Urinary bladder (tissue), 4 donors: Measurements from ENCODE around the gene COMMD1. TPM values are rescaled to one million over a fixed set of nuclear protein-coding genes. Genes with fewer than 3 reads are reported as not detected.
A peak's percentile ranks its signal among the peaks of the same experiment; 100 is the strongest.
"Not testable (repeated sequence)": the region's sequence is repeated elsewhere in the genome, so short reads cannot be mapped to it uniquely, and the experiment has no call there.

ENCODE experiments used
- DNase-seq: peaks from one replicate; pipeline ENCODE4 v3.0.0-alpha.2; 2015; ENCODE audit errors: extremely low spot score
- H3K27ac ChIP-seq: one replicate; pipeline ENCODE4 v1.5.1; 2013; ENCODE audit warnings: low read depth, mild to moderate bottlenecking, moderate library complexity
- H3K36me3 ChIP-seq: one replicate; pipeline ENCODE4 v1.6.1; 2013; ENCODE audit warnings: mild to moderate bottlenecking, moderate library complexity; ENCODE audit not compliant: insufficient read depth
- H3K4me1 ChIP-seq: one replicate; pipeline ENCODE4 v1.6.1; 2013; ENCODE audit warnings: mild to moderate bottlenecking, moderate library complexity; ENCODE audit not compliant: insufficient read depth
- H3K4me3 ChIP-seq: one replicate; pipeline ENCODE4 v1.5.1; 2013; ENCODE audit warnings: low read depth, low read length
- WGBS: extraction: QIAGEN DNeasy Blood & Tissue Kit; methylation state at CpG from one replicate; pipeline ENCODE4 v1.1.7; 2013; 5-methylcytosine and 5-hydroxymethylcytosine counted together
- polyA plus RNA-seq: library from polyadenylated mRNA; stranded (reverse); fragments of 200-250 nt; gene quantifications from one replicate; pipeline ENCODE4 v1.2.3, GENCODE V29; 2013
- total RNA-seq: library from RNA; depleted of rRNA; stranded (reverse); fragments of >200 nt; gene quantifications from one replicate; pipeline ENCODE4 v1.2.3, GENCODE V29; 2014
- donor health status: healthy with polysubstance abuse.
- donor health status: healthy.

Gene COMMD1
- total RNA-seq (49.1 TPM), polyA plus RNA-seq (43.2 TPM)

DNA sequence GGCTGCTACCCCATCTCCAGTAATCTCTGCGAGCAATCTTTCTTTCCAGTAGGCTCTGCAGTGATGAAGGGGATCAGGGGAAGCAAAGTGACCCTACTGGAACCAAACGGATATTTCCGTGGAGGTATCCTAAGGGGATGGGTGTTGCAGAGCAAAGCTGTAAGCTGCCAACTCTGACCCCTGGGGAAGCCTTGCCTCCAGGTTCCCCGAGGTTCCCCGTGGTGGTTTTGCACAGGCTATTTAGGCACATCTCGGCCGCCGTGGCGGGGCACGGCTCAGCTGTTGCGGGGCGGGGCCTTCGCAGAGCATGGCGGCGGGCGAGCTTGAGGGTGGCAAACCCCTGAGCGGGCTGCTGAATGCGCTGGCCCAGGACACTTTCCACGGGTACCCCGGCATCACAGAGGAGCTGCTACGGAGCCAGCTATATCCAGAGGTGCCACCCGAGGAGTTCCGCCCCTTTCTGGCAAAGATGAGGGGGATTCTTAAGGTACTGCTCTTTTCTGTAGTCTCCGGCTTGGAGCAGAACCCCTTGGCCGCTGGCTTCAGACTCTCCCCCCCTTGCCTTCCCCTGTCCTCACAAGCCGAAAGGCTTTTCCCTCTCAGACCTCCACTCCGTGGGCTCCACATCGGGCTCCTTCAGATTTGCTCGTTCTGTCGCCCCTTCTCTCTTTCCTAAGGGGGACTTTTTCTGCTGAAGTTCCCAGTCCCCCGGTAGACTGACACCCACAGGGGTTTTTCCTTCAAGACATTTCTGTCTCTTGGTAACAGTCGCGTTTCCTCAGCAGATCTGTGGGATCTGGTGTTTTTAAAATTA is at the start of gene COMMD1:
Gene COMMD1 (plus strand): TSS at position 303 of the 814 bp plus-strand sequence. CDS start 5 bp downstream, at position 308.
- Histone ChIP-seq H3K4me1 (no peaks in the 10 kb centered on the region), H3K4me3 (peak within 1 kb of the TSS; percentile 84), H3K36me3 (no peaks in the 10 kb centered on the region), H3K27ac (peak within 1 kb of the TSS; percentile 49)
- peak; percentile 36 for DNase-seq
- WGBS = under 1% methylated on average over 33 of the region's 33 CpGs

GRCh38 chr2:61857224-61857623 is 48.2 kb upstream of the COMMD1 start:
- no peaks in the 10 kb centered on the region for H3K4me1 ChIP-seq
- H3K27ac ChIP-seq = no peak overlapping the region
- no peak overlapping the region for H3K4me3 ChIP-seq
- 68% methylated on average over 3 of the region's 3 CpGs for WGBS
- no peaks in the 10 kb centered on the region for H3K36me3 ChIP-seq
- no peak for DNase-seq

- H3K4me3 ChIP-seq = no peak overlapping the region
- DNase-seq = no peak
- no peak overlapping the region for H3K27ac ChIP-seq
- H3K4me1 ChIP-seq = no peaks in the 10 kb centered on the region
- H3K36me3 ChIP-seq = no peaks in the 10 kb centered on the region
- WGBS = 97% methylated on average over 5 of the region's 5 CpGs
Observed at GRCh38 chr2:61862085-61862484, 43.4 kb upstream of the COMMD1 start.

DNA sequence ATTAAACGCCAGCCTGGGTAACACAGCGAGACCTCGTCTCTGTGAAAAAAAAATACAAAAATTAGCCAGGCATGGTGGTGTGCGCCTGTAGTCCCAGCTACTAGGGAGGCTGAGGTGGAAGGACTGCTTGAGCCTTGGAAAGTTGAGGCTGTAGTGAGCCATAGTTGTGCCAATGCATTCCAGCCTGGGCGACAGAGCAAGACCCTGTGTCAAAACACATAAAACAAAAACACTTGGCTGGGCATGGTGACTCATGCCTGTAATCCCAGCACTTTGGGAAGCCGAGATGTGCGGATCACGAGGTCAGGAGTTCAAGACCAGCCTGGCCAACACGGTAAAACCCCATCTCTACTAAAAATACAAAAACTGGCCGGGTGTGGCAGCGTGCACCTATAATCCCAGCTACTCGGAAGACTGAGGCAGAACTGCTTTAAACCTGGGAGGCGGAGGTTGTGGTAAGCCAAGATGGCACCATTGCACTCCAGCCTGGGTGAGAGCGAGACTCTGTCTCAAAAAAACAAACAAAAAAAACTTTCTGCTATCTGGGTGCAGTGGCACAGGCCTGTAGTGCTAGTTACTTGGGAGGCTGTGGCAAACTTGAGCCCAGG is 38.9 kb upstream of the COMMD1 start:
- H3K4me3 ChIP-seq, DNase-seq: not testable (repeated sequence)
- 96% methylated on average over 14 of the region's 14 CpGs for WGBS

GRCh38 chr2:61876400-61876799 is 29.1 kb upstream of the COMMD1 start:
- H3K4me1 ChIP-seq = no peaks in the 10 kb centered on the region
- H3K4me3 ChIP-seq = no peak overlapping the region
- no peak for DNase-seq
- H3K27ac ChIP-seq = no peak overlapping the region
- H3K36me3 ChIP-seq = peaks cover 10% of the 10 kb centered on the region
- WGBS = 92% methylated on average over 1 of the region's 1 CpG

More for the DNA sequence above, 38.9 kb upstream of the COMMD1 start:
- H3K4me1 ChIP-seq, H3K27ac ChIP-seq, H3K36me3 ChIP-seq: not testable (repeated sequence)

GRCh38 chr2:61877571-61878245 is 27.8 kb upstream of the COMMD1 start:
- WGBS = 91% methylated on average over 4 of the region's 4 CpGs
- no peak overlapping the region for H3K4me3 ChIP-seq
- DNase-seq = no peak

DNA sequence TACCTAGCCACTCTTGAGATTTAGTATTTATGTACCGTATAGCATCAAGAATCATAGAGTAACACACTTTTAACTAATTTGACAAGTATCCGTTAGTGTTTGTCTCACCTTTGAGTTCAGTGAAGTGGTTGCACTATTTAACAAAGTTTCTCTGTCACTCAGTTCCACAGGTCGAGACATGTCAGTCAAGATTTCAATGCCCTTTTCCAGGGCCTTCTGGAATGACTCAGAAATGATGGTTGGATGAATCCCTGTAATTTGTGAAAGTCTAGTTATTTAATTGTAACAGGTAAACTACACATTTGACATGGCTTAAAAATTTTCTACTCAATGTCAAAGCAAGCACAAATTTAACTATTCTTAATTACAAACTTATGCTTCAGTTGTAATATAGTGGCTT is 26.7 kb upstream of the COMMD1 start:
- Histone ChIP-seq H3K27ac (no peak overlapping the region), H3K4me3 (no peak overlapping the region), H3K36me3 (peaks cover 12% of the 10 kb centered on the region), H3K4me1 (no peaks in the 10 kb centered on the region)
- WGBS = 96% methylated on average over 3 of the region's 3 CpGs
- DNase-seq = no peak

More at GRCh38 chr2:61877571-61878245, 27.8 kb upstream of the COMMD1 start:
- Histone ChIP-seq H3K36me3 (peaks cover 7% of the 10 kb centered on the region), H3K27ac (no peak overlapping the region), H3K4me1 (no peaks in the 10 kb centered on the region)

DNA sequence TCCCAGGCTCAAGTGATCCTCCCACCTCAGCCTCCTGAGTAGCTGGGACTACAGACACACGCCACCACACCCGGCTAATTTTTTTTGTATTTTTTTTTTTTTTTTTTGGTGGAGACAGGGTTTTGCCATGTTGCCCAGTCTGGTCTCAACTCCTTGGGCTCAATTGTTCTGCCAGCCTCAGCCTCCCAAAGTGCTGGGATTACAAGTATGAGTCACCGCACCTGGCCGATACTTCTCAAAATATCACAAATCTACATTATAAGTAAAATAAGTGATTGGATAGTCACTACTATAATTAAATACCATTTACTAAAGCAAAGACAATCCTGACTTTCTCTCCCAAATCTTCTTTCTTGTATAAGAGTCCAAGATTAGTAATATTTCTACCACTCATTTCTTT is 26.1 kb upstream of the COMMD1 start:
- WGBS = 94% methylated on average over 4 of the region's 4 CpGs
- H3K36me3 ChIP-seq = peaks cover 11% of the 10 kb centered on the region
- H3K27ac ChIP-seq, DNase-seq, H3K4me3 ChIP-seq, H3K4me1 ChIP-seq: not testable (repeated sequence)

GRCh38 chr2:61882850-61883249 is 22.6 kb upstream of the COMMD1 start:
- no peak overlapping the region for H3K4me3 ChIP-seq
- no peak for DNase-seq
- WGBS = 89% methylated on average over 5 of the region's 5 CpGs
- no peaks in the 10 kb centered on the region for H3K4me1 ChIP-seq
- peaks cover 11% of the 10 kb centered on the region for H3K36me3 ChIP-seq
- no peak overlapping the region for H3K27ac ChIP-seq

GRCh38 chr2:61885896-61886603 is 19.4 kb upstream of the COMMD1 start:
- H3K36me3 ChIP-seq = peaks cover 6% of the 10 kb centered on the region
- no peak overlapping the region for H3K27ac ChIP-seq
- WGBS = 88% methylated on average over 18 of the region's 18 CpGs
- H3K4me1 ChIP-seq = no peaks in the 10 kb centered on the region
- H3K4me3 ChIP-seq = no peak overlapping the region
- DNase-seq = no peak

DNA sequence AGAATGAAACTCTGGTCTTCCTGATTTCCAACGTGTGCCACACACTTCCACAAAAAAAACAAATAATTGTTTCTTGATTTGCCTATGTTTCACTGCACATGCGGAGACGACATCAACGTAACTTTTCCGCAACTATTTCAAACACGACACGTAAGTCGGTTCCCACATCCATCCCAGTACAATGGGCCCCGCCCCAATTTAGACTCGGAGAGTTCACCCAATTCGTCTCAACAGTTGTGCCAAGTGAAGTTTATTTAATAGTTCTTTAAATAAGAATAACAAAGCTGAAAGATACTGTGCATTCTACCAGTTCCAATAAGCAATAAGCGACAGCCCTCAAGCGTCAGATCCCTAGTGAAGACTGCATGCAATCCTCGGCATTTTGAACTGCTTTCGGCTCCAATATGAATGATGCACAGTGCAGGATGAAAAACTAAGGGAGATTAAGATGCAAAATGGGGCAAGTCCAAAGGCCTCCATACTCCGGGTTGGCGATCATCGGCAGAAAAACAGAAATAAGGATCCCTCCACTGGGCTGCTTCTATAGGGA is 17.7 kb upstream of the COMMD1 start:
- WGBS = under 1% methylated on average over 18 of the region's 18 CpGs
- DNase-seq = no peak
- H3K4me3 ChIP-seq = peak overlapping the region; percentile 84

DNA sequence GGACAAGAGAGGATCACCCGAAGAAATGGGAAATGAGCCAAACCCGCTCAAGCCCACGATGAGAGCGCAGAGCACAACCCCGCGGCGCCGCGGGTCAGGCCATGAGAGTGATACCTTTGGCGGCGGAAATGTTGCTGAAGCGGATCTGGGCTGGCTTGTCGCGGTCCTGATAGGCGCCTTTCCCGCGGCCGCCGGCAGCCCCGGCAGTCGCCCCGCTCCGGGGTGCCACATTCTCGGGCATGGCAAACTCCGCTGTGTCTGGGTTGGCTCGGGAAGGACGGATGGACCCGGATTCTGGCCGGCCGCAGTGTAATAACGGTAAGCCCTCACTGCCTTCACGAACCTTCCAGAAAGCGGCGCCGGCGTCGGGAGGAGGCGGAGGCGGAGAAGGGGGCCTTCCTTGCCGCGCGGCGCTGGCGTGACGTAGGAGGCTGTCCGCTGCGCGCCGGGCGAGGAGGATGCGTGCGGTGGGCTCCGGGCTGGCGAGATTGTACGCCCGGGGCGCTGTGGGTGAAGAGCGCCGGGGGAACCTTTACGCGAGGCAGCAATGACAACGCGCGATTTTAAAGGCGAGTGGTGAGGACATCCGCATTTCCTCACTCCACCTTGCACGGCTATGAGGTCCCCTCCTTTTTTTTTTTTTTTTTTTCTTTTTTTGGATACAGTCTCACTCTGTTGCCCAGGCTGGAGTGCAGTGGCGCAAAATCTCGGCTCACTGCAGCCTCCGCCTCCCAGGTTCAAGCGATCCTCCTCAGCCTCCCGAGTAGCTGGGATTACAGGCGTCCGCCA is 17.0 kb upstream of the COMMD1 start, which contains the start of gene CCT4:
Gene CCT4 (minus strand): TSS at position 390 of the 789 bp plus-strand sequence. CDS start 149 bp downstream, at position 241.
- H3K36me3 ChIP-seq = no peaks in the 10 kb centered on the region
- DNase-seq = peak; percentile 56
- H3K4me1 ChIP-seq = no peaks in the 10 kb centered on the region
- H3K4me3 ChIP-seq = peak within 1 kb of the TSS; percentile 84
- under 1% methylated on average over 74 of the region's 74 CpGs for WGBS
- peak within 1 kb of the TSS; percentile 98 for H3K27ac ChIP-seq

More for the DNA sequence above, 17.7 kb upstream of the COMMD1 start:
- Histone ChIP-seq H3K36me3 (peaks cover 4% of the 10 kb centered on the region), H3K27ac (peak overlapping the region; percentile 98), H3K4me1 (no peaks in the 10 kb centered on the region)
